GM12873 (cell line): Measurements from ENCODE around the gene IMMP2L.

Experiments
- CTCF ChIP-seq: IDR thresholded peaks from 2 replicates; pipeline ENCODE4 v1.5.1; 2012; ENCODE audit warnings: low read depth, mild to moderate bottlenecking, moderate library complexity, low read length, control low read depth; ENCODE audit not compliant: insufficient read depth; ENCODE audit errors: missing control alignments

The IMMP2L gene

GRCh38 chr7:110637252-110637651, 925.0 kb downstream of the IMMP2L start:
- no peak for TF ChIP-seq CTCF

- TF ChIP-seq CTCF, result no peak
Measured at GRCh38 chr7:110633313-110633712, 929.0 kb downstream of the IMMP2L start.

- TF ChIP-seq CTCF, result no peak
Measured at GRCh38 chr7:110626414-110626813, 935.9 kb downstream of the IMMP2L start.

- no peak for TF ChIP-seq CTCF
Measured at GRCh38 chr7:110625294-110625693, 937.0 kb downstream of the IMMP2L start.

- no peak for TF ChIP-seq CTCF
Measured at GRCh38 chr7:110623436-110623835, 938.9 kb downstream of the IMMP2L start.

- no peak for TF ChIP-seq CTCF
Measured at GRCh38 chr7:110621289-110621688, 941.0 kb downstream of the IMMP2L start.

GRCh38 chr7:110620110-110620735, 942.1 kb downstream of the IMMP2L start:
- TF ChIP-seq CTCF, result no peak
